OCI-LY1 (cell line): ENCODE data around the gene ZBTB46.

Experiments used
- CTCF ChIP-seq: fragments of 200-600 bp; sonication (generic), shearing (Covaris generic); IDR thresholded peaks from 2 replicates; pipeline ENCODE4 v1.5.1; 2017; ENCODE audit warnings: mild to moderate bottlenecking, antibody characterized with exemption, low read length, moderate library complexity, mixed read lengths
- EZH2 ChIP-seq: fragments of 200-600 bp; sonication (generic), shearing (Covaris generic); IDR thresholded peaks from 2 replicates; pipeline ENCODE4 v1.8.0; 2017; ENCODE audit warnings: borderline replicate concordance, mixed run types, mild to moderate bottlenecking, antibody characterized with exemption, low read length, moderate library complexity, mixed read lengths

- TF ChIP-seq CTCF: no peak
- no peak for TF ChIP-seq EZH2
These were observed 41.1 kb downstream of the ZBTB46 start for GRCh38 chr20:63789836-63790571.
